Mesothelial cell of epicardium (in vitro differentiated cells): ENCODE data around the gene HOXA2. TPM values are rescaled to one million over a fixed set of nuclear protein-coding genes. Genes with fewer than 3 reads are reported as not detected.
A peak's percentile ranks its signal among the peaks of the same experiment; 100 is the strongest.

Experiments
- DNase-seq, 2 experiments: peaks; one replicate each; pipeline ENCODE4 v3.0.0; 2021; ENCODE audit warnings: low spot score in 2 of 2; ENCODE audit not compliant: unreplicated experiment in 2 of 2
- H3K27ac Mint-ChIP-seq: 2 replicates; pipeline ENCODE4 v1.8.0; 2021; ENCODE audit warnings: mixed read lengths
- H3K27me3 Mint-ChIP-seq: 2 replicates; pipeline ENCODE4 v1.8.0; 2021; ENCODE audit warnings: low read depth, mixed read lengths
- H3K36me3 Mint-ChIP-seq: 2 replicates; pipeline ENCODE4 v1.8.0; 2021; ENCODE audit warnings: mixed read lengths
- H3K4me1 Mint-ChIP-seq: 2 replicates; pipeline ENCODE4 v1.8.0; 2021; ENCODE audit warnings: mixed read lengths
- H3K4me3 Mint-ChIP-seq: 2 replicates; pipeline ENCODE4 v1.8.0; 2021; ENCODE audit warnings: mild to moderate bottlenecking, moderate library complexity, mixed read lengths
- H3K9me3 Mint-ChIP-seq: 2 replicates; pipeline ENCODE4 v1.8.0; 2021; ENCODE audit warnings: mixed read lengths
- total RNA-seq: library from RNA; stranded (reverse); gene quantifications from 3 replicates; pipeline ENCODE4 v1.2.1, GENCODE V29; 2021
- TF ChIP-seq, protein P1 (sequence below): fragments of 200-600 bp; sonication (generic); IDR thresholded peaks from one replicate; pipeline ENCODE4 v1.5.0; 2021; ENCODE audit warnings: antibody characterized with exemption; ENCODE audit not compliant: unreplicated experiment

HOXA2 gene
- total RNA-seq, 1 donor from 2014 or later: 33.9 TPM

DNA sequence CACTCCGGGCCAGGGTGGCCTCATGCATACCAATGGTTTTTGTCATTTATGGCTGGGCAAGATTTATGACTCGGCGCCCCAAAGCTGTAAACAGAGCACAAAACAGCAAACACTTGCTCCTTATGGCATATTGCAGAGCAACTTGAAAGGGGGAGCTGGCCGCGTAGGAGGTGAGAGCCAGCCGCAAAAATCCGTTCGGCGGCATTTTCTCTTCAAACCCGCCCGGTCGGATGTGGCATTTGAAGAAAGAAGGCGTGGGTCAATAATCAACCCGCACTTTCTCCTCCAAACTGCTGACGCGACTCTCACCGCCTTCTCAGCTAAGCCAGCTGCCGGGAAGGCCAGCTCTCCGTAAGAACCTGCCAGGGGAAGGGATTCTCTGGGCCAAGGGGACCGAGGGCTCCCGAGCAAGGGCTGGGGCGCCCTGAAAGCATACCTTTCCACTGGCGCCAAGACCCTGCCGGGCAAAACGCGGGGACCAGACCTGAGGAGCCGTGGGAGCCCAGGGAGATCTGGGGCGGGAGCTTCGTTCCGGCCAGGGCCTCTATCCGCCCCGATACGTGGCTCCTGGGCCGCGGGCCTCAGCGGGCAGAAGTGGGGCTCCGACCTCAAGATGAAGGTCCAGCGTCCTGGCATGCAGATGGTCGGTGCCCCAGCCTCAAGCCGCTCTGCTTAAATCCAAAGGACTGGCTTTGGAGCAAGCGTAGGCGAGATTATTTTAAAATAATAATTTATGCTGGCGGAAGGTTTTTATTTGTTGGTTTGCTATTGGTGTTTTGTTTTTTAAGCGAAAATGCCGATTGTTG lies 12.9 kb upstream of the HOXA2 start:
- Mint-ChIP-seq H3K36me3 (peaks cover 21% of the 10 kb centered on the region), H3K27me3 (no peaks in the 10 kb centered on the region), H3K9me3 (no peaks in the 10 kb centered on the region), H3K4me1 (peaks cover 55% of the 10 kb centered on the region), H3K27ac (peak overlapping the region; percentile 100), H3K4me3 (peak overlapping the region; percentile 88)
- peak in 1 of 2 experiments; percentile 66 for DNase-seq
- TF ChIP-seq, protein P1, sequence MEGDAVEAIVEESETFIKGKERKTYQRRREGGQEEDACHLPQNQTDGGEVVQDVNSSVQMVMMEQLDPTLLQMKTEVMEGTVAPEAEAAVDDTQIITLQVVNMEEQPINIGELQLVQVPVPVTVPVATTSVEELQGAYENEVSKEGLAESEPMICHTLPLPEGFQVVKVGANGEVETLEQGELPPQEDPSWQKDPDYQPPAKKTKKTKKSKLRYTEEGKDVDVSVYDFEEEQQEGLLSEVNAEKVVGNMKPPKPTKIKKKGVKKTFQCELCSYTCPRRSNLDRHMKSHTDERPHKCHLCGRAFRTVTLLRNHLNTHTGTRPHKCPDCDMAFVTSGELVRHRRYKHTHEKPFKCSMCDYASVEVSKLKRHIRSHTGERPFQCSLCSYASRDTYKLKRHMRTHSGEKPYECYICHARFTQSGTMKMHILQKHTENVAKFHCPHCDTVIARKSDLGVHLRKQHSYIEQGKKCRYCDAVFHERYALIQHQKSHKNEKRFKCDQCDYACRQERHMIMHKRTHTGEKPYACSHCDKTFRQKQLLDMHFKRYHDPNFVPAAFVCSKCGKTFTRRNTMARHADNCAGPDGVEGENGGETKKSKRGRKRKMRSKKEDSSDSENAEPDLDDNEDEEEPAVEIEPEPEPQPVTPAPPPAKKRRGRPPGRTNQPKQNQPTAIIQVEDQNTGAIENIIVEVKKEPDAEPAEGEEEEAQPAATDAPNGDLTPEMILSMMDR: no peak

DNA sequence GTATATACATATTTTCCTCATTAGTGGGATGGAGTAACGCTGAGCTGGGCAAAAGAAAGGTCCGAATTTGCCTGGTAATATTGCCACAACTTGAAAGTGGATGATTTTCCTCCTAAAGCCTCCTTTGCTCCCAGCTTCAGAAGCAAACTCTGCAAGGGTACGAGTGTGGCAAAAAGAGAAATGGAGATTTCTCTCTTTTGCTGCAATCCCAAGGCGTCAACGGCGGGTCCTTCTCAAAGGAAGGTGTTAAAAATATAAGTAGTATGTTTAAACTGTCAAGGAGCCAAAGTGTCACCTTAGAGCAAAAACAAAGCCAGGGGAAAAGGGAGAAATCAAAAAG lies 12.4 kb upstream of the HOXA2 start:
- Mint-ChIP-seq H3K9me3 (no peaks in the 10 kb centered on the region), H3K4me1 (peaks cover 54% of the 10 kb centered on the region), H3K27ac (peak overlapping the region; percentile 100), H3K27me3 (no peaks in the 10 kb centered on the region), H3K4me3 (peak overlapping the region; percentile 88), H3K36me3 (peaks cover 21% of the 10 kb centered on the region)
- TF ChIP-seq, protein P1: no peak
- no peak for DNase-seq

DNA sequence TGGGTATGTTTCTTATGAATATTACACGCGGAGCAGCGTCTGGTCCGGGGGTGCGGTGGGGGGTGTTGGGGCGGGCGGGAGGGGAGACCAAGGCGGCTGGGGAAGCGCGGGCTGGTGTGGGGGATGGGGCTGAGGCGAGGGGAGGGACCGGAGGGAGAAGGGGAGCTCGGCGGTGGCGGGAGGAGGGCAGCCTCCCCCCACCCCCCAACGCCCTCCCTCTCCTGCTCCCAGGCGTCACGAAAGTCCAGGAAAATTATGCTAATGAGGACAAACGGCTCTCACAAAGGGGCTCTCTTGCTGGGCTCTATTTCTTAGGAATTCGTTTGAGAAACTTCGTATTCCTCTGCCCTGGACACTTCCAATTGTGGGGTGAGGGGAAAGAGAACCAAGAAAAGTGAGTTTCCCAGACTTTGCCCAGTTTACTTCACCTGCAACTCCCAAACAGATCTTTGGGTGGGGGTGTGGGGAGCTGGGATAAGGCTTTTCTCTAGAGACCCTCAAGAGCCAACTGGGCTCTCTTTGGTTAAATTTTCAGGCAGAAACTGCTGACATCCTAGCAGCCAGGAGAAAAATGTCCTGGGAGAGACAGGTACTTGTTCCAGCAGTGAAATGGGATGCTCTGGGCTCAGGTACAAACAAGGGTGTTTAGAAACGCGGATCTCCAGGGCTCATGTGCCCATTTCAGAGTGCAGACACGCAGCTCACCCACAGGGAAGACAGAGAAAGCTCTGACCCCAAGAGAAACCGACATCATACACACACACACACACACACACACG lies 11.7 kb upstream of the HOXA2 start:
- Mint-ChIP-seq H3K4me3 (peak overlapping the region; percentile 88), H3K27ac (peak overlapping the region; percentile 100), H3K9me3 (no peaks in the 10 kb centered on the region), H3K4me1 (peaks cover 54% of the 10 kb centered on the region), H3K36me3 (peaks cover 17% of the 10 kb centered on the region), H3K27me3 (no peaks in the 10 kb centered on the region)
- TF ChIP-seq, protein P1: no peak
- peak; percentile 79 to 83 for DNase-seq

DNA sequence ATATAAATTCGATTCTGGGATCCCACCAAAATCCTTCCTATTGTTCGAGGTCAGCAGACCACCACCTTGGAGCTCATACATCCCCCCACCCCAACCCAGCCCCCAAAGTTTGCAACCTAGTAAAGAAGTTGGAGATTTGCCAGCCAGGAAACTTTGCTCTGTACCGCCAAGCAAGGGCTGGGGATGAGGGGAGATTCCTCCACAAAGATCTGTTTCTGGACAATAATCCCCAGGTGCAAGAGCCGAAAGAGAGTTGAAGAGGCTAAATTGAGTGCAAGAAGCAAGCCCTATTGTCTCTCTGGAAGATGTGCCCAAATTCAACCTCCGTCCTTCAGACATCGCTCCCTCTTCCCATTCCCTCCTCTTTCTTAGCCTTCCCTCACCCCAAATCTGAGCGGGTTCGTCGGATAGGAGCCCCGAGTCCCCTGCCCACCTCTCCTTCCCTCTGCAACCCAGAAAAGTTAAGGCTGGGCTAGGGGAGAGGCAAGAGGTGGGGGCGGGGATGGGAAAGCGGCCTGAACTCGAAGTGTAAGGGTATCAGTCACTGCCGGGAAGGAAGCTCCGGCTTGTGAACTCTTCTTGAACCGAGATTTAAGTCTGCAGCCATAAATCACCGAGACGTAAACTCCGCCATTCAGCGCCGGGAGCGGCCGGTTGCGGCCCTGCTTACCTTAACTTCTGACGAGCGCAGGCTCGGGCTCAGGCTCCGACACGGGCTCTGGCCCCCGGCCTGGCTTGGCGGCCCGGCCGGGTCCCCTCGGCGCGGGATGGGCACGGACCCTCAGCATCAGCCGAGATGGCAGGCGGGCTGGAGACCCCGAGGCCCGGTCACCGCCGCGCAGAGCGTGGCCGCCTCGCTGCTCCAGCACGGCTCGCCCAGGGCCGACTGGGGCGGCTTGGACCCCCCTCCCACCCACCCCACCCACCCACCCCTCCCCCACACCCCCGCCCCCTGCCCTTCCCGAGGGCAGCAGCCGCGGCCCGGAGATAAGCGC lies 10.8 kb upstream of the HOXA2 start:
- H3K27me3 Mint-ChIP-seq: no peaks in the 10 kb centered on the region
- DNase-seq: peak; percentile 68 to 86
- TF ChIP-seq, protein P1: no peak
- peaks cover 18% of the 10 kb centered on the region for H3K36me3 Mint-ChIP-seq
- H3K9me3 Mint-ChIP-seq: no peaks in the 10 kb centered on the region
- peak overlapping the region; percentile 100 for H3K27ac Mint-ChIP-seq
- peaks cover 53% of the 10 kb centered on the region for H3K4me1 Mint-ChIP-seq
- peak overlapping the region; percentile 98 for H3K4me3 Mint-ChIP-seq

DNA sequence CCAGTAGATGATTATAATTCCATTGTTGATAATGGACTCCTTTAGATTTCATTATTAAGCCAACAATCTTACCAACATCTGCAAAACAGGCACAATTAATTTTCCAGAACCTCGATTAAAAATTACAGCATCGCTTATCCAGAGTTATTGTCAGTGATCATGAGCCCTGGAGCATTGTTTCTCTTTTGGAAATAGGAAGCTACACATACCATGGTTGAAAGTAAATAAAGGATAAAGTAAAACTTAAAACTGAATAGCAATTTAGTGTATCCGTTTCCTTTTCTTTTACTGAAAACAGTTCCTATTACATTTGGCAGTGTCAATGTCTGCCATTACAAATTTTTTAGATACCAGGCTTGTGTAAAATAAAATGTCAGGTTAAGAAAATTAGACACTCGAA lies 9.9 kb upstream of the HOXA2 start:
- peaks cover 19% of the 10 kb centered on the region for H3K36me3 Mint-ChIP-seq
- TF ChIP-seq, protein P1: no peak
- DNase-seq: no peak
- H3K27me3 Mint-ChIP-seq: no peaks in the 10 kb centered on the region
- no peaks in the 10 kb centered on the region for H3K9me3 Mint-ChIP-seq
- peaks cover 54% of the 10 kb centered on the region for H3K4me1 Mint-ChIP-seq
- H3K4me3 Mint-ChIP-seq: peak overlapping the region; percentile 98
- H3K27ac Mint-ChIP-seq: peak overlapping the region; percentile 100
